SU-DHL-6 (cell line): Measurements from ENCODE around the gene TRAPPC5.

Experiments used
- H2AFZ ChIP-seq: fragments of 200-600 bp; sonication (generic); 2 replicates; pipeline ENCODE4 v1.6.1; 2014; ENCODE audit warnings: low read depth, mild to moderate bottlenecking, moderate library complexity, mixed read lengths, antibody characterized with exemption, low read length; ENCODE audit not compliant: severe bottlenecking
- H3F3A ChIP-seq: fragments of 200-600 bp; shearing (Covaris generic); 2 replicates; pipeline ENCODE4 v1.6.0; 2016; ENCODE audit warnings: antibody characterized with exemption, mild to moderate bottlenecking; ENCODE audit not compliant: insufficient read depth
- H3K27ac ChIP-seq: fragments of 200-600 bp; sonication (generic); 2 replicates; pipeline ENCODE4 v1.5.1; 2016; ENCODE audit warnings: low read depth, mild to moderate bottlenecking, low read length, moderate library complexity, mixed read lengths
- H3K27me3 ChIP-seq: fragments of 200-600 bp; sonication (generic), shearing (Covaris generic); 2 replicates; pipeline ENCODE4 v1.6.0; 2014; ENCODE audit warnings: mild to moderate bottlenecking, low read length
- H3K36me3 ChIP-seq: fragments of 200-600 bp; sonication (generic); 2 replicates; pipeline ENCODE4 v1.6.1; 2014; ENCODE audit warnings: mild to moderate bottlenecking, low read length, mixed read lengths
- H3K4me2 ChIP-seq: fragments of 300-600, 200-600 bp; shearing (Covaris generic), sonication (generic); 2 replicates; pipeline ENCODE4 v1.6.0; 2014; ENCODE audit warnings: low read length, low read depth, mild to moderate bottlenecking; ENCODE audit not compliant: poor library complexity, severe bottlenecking
- H3K4me3 ChIP-seq: fragments of 200-600 bp; sonication (generic); 2 replicates; pipeline ENCODE4 v1.5.1; 2014; ENCODE audit warnings: antibody characterized with exemption, low read length, mild to moderate bottlenecking, mixed read lengths; ENCODE audit not compliant: insufficient read depth, poor library complexity, severe bottlenecking
- H3K79me2 ChIP-seq: fragments of 200-600 bp; sonication (generic); 2 replicates; pipeline ENCODE4 v1.6.1; 2014; ENCODE audit warnings: mild to moderate bottlenecking, low read length, moderate library complexity; ENCODE audit not compliant: insufficient read depth
- H3K9ac ChIP-seq: fragments of 200-600 bp; sonication (generic); 2 replicates; pipeline ENCODE4 v1.7.0; 2014; ENCODE audit warnings: mild to moderate bottlenecking, low read length
- H3K9me2 ChIP-seq: fragments of 200-600 bp; sonication (generic); replicated peaks from 2 replicates; pipeline ENCODE4 v1.6.1; 2014; ENCODE audit warnings: low read length; ENCODE audit not compliant: insufficient read depth
- H3K9me3 ChIP-seq: fragments of 200-600 bp; sonication (generic); 2 replicates; pipeline ENCODE4 v1.6.1; 2014; ENCODE audit warnings: low read length, mixed read lengths; ENCODE audit not compliant: insufficient read depth
- H4K20me1 ChIP-seq: fragments of 200-600 bp; sonication (generic); 2 replicates; pipeline ENCODE4 v1.6.1; 2014; ENCODE audit warnings: low read depth, mild to moderate bottlenecking, antibody characterized with exemption, low read length, moderate library complexity, mixed read lengths
- CTCF ChIP-seq: fragments of 200-600 bp; sonication (generic); IDR thresholded peaks from one replicate; pipeline ENCODE4 v1.5.1; 2017; ENCODE audit warnings: antibody characterized with exemption, mild to moderate bottlenecking, low read length, moderate library complexity; ENCODE audit not compliant: insufficient read depth, poor library complexity, severe bottlenecking
- EZH2phosphoT487 ChIP-seq: fragments of 200-600 bp; sonication (generic), shearing (Covaris generic); conservative IDR thresholded peaks from 2 replicates; pipeline ENCODE4 v1.6.1; 2018; ENCODE audit warnings: mild to moderate bottlenecking, antibody characterized with exemption, low read length, moderate library complexity, mixed read lengths

The TRAPPC5 gene

GRCh38 chr19:7718668-7719067 lies 38.0 kb downstream of the TRAPPC5 start:
- H3K9me3 ChIP-seq, result no peaks in the 10 kb centered on the region
- H3K4me2 ChIP-seq, result no peak overlapping the region
- no peaks in the 10 kb centered on the region for H3K36me3 ChIP-seq
- H3K79me2 ChIP-seq, result no peaks in the 10 kb centered on the region
- H2AFZ ChIP-seq, result no peak overlapping the region
- H3K4me3 ChIP-seq, result no peak overlapping the region
- H3K27ac ChIP-seq, result no peak overlapping the region
- H3K27me3 ChIP-seq, result no peaks in the 10 kb centered on the region
- H4K20me1 ChIP-seq, result no peaks in the 10 kb centered on the region
- TF ChIP-seq CTCF, result no peak
- no peak for TF ChIP-seq EZH2phosphoT487
- H3F3A ChIP-seq, result no peaks in the 10 kb centered on the region
- no peak overlapping the region for H3K9ac ChIP-seq
- H3K9me2 ChIP-seq, result no peaks in the 10 kb centered on the region

- Histone ChIP-seq H3K27me3 (no peaks in the 10 kb centered on the region), H3K4me3 (no peak overlapping the region), H3K4me2 (no peak overlapping the region), H3K79me2 (no peaks in the 10 kb centered on the region), H3F3A (no peaks in the 10 kb centered on the region), H3K9me3 (no peaks in the 10 kb centered on the region), H3K9ac (no peak overlapping the region), H3K9me2 (no peaks in the 10 kb centered on the region), H3K27ac (no peak overlapping the region), H3K36me3 (no peaks in the 10 kb centered on the region), H4K20me1 (no peaks in the 10 kb centered on the region), H2AFZ (no peak overlapping the region)
- TF ChIP-seq CTCF (no peak), EZH2phosphoT487 (no peak)
Observed at GRCh38 chr19:7720351-7720750, 39.7 kb downstream of the TRAPPC5 start.

GRCh38 chr19:7722231-7722651 lies 41.6 kb downstream of the TRAPPC5 start:
- H3K9me3 ChIP-seq, result no peaks in the 10 kb centered on the region
- H3K4me3 ChIP-seq, result no peak overlapping the region
- H2AFZ ChIP-seq, result no peak overlapping the region
- H3K36me3 ChIP-seq, result no peaks in the 10 kb centered on the region
- no peak overlapping the region for H3K4me2 ChIP-seq
- no peak for TF ChIP-seq EZH2phosphoT487
- no peak for TF ChIP-seq CTCF
- no peak overlapping the region for H3K27ac ChIP-seq
- H3F3A ChIP-seq, result no peaks in the 10 kb centered on the region
- no peaks in the 10 kb centered on the region for H3K79me2 ChIP-seq
- H3K27me3 ChIP-seq, result no peaks in the 10 kb centered on the region
- H4K20me1 ChIP-seq, result no peaks in the 10 kb centered on the region
- H3K9ac ChIP-seq, result no peak overlapping the region
- no peaks in the 10 kb centered on the region for H3K9me2 ChIP-seq
